Measurements from ENCODE around the gene TSACC. TPM values are rescaled to one million over a fixed set of nuclear protein-coding genes. Genes with fewer than 3 reads are reported as not detected.

The TSACC gene
- total RNA-seq, 1 experiment from 2014 or later = not detected

GRCh38 chr1:156293098-156293434, 45.3 kb upstream of the TSACC start:
- intact Hi-C loops (cut with micrococcal nuclease; ENCODE audit: unreplicated experiment) = no loop called here
- no TSS peak for BruUV-seq (replicated peaks)
- ChIA-PET CTCF (no interaction called here), POLR2A (ENCODE audit: low non-redundant PET) (no interaction called here)
- peaks cover 3% of the 10 kb centered on the region for H3K36me3 ChIP-seq (ENCODE audit: insufficient read depth, low read length, poor library complexity, severe bottlenecking)
- no peak for DNase-seq (ENCODE audit: low spot score)
- TF ChIP-seq, protein P1, sequence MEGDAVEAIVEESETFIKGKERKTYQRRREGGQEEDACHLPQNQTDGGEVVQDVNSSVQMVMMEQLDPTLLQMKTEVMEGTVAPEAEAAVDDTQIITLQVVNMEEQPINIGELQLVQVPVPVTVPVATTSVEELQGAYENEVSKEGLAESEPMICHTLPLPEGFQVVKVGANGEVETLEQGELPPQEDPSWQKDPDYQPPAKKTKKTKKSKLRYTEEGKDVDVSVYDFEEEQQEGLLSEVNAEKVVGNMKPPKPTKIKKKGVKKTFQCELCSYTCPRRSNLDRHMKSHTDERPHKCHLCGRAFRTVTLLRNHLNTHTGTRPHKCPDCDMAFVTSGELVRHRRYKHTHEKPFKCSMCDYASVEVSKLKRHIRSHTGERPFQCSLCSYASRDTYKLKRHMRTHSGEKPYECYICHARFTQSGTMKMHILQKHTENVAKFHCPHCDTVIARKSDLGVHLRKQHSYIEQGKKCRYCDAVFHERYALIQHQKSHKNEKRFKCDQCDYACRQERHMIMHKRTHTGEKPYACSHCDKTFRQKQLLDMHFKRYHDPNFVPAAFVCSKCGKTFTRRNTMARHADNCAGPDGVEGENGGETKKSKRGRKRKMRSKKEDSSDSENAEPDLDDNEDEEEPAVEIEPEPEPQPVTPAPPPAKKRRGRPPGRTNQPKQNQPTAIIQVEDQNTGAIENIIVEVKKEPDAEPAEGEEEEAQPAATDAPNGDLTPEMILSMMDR (conservative IDR thresholded peaks at IDR 0.05; ENCODE audit: low read depth, low read length) = no peak
- no peak for TF ChIP-seq EZH2 (IDR thresholded peaks at IDR 0.05; ENCODE audit: borderline replicate concordance, low read depth, low read length, poor library complexity, severe bottlenecking)
- no peaks in the 10 kb centered on the region for H3K9me3 ChIP-seq (ENCODE audit: low read depth, low read length, poor library complexity, severe bottlenecking)
- no peaks in the 10 kb centered on the region for H3K27me3 ChIP-seq (replicated peaks; ENCODE audit: insufficient read depth, low read depth, low read length, poor library complexity)
- peaks cover 6% of the 10 kb centered on the region for H3K4me1 ChIP-seq (ENCODE audit: insufficient read depth, low read length, poor library complexity, severe bottlenecking)
- H3K27ac ChIP-seq (ENCODE audit: low read depth, low read length, poor library complexity, severe bottlenecking) = no peak overlapping the region
- no peak overlapping the region for H3K4me3 ChIP-seq (ENCODE audit: low read depth, low read length, poor library complexity, severe bottlenecking)

DNA sequence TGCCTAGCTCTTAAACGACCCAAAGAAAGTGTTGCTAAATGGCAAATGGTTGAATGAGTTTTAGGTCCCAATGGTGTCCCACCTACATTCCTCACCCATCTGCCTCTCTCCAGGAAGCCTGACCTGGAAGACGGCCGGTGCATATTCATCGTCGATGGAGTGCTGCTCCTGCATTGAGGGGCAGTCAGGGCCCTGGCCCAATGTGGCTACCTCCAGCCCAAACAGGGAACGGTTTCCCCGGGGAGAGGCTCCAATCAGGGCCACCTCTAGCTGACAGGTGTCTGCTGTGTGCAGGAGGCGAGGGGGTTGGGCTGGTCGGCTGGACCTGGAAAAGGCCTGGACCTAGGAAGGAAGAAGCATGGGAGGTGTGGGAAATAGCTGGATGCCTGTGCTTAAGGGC, 44.4 kb upstream of the TSACC start:
- Histone ChIP-seq H3K36me3 (ENCODE audit: insufficient read depth, low read length, poor library complexity, severe bottlenecking) (peaks cover 3% of the 10 kb centered on the region), H3K4me1 (ENCODE audit: insufficient read depth, low read length, poor library complexity, severe bottlenecking) (peaks cover 6% of the 10 kb centered on the region), H3K4me3 (ENCODE audit: low read depth, low read length, poor library complexity, severe bottlenecking) (no peak overlapping the region), H3K27me3 (replicated peaks; ENCODE audit: insufficient read depth, low read depth, low read length, poor library complexity) (no peaks in the 10 kb centered on the region), H3K27ac (ENCODE audit: low read depth, low read length, poor library complexity, severe bottlenecking) (no peak overlapping the region), H3K9me3 (ENCODE audit: low read depth, low read length, poor library complexity, severe bottlenecking) (no peaks in the 10 kb centered on the region)
- TF ChIP-seq EZH2 (IDR thresholded peaks at IDR 0.05; ENCODE audit: borderline replicate concordance, low read depth, low read length, poor library complexity, severe bottlenecking) = no peak
- TF ChIP-seq, protein P1 (conservative IDR thresholded peaks at IDR 0.05; ENCODE audit: low read depth, low read length) = no peak
- POLR2A ChIA-PET (ENCODE audit: low non-redundant PET) = no interaction called here
- intact Hi-C loops (cut with micrococcal nuclease; ENCODE audit: unreplicated experiment) = no loop called here
- no peak for DNase-seq (ENCODE audit: low spot score)
- BruUV-seq (replicated peaks) = no TSS peak
- CTCF ChIA-PET = no interaction called here

DNA sequence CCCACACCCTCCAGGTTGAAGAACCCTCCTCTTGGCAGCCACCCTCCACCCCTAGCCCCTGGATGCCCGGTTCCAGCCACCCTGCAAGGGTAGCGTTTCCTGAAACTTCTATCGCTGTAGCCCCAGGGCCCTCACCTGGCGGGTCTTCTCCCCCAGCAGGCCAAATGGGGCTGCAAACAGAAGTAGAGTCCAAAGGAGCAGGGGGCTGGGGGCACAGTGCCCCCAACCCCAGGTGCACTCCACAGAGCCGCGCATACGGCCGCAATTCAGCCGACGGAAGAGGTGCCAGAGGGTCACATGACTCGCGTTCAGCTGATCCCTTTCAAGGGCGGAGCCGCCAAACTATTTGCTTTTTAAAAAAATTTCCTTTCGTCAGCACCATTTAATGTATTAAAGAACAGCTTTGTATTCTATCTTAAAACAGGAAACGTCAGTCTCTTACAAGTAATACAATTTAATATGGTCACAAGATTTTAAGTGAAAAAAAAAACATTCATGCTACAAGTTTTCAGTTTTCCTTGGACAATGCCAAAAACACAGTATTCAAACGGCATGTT, 42.9 kb upstream of the TSACC start, which contains the start of gene GLMP:
GLMP (minus strand) TSS at position 289 of the 557 bp plus-strand sequence; CDS start at position 255, 34 bp downstream.
- POLR2A ChIA-PET (ENCODE audit: low non-redundant PET) = no interaction called here
- TF ChIP-seq, protein P1 (conservative IDR thresholded peaks at IDR 0.05; ENCODE audit: low read depth, low read length) = no peak
- TF ChIP-seq EZH2 (IDR thresholded peaks at IDR 0.05; ENCODE audit: borderline replicate concordance, low read depth, low read length, poor library complexity, severe bottlenecking) = no peak
- intact Hi-C loops (cut with micrococcal nuclease; ENCODE audit: unreplicated experiment) = no loop called here

More for the DNA sequence above, 42.9 kb upstream of the TSACC start, which contains the start of gene GLMP:
- peaks cover 6% of the 10 kb centered on the region for H3K4me1 ChIP-seq (ENCODE audit: insufficient read depth, low read length, poor library complexity, severe bottlenecking)
- peak; percentile 68 for DNase-seq (ENCODE audit: low spot score)
- CTCF ChIA-PET = interaction anchor here (0.6 to 0.7 kb wide), 2 partner anchors 8 to 64 kb away, joined by 4 read pairs; no protein-coding TSS in a partner anchor
- H3K27ac ChIP-seq (ENCODE audit: low read depth, low read length, poor library complexity, severe bottlenecking) = peak within 1 kb of the TSS; percentile 56
- H3K4me3 ChIP-seq (ENCODE audit: low read depth, low read length, poor library complexity, severe bottlenecking) = peak within 1 kb of the TSS; percentile 59
- no TSS peak for BruUV-seq (replicated peaks)
- H3K36me3 ChIP-seq (ENCODE audit: insufficient read depth, low read length, poor library complexity, severe bottlenecking) = peaks cover 3% of the 10 kb centered on the region
- H3K9me3 ChIP-seq (ENCODE audit: low read depth, low read length, poor library complexity, severe bottlenecking) = no peaks in the 10 kb centered on the region
- no peaks in the 10 kb centered on the region for H3K27me3 ChIP-seq (replicated peaks; ENCODE audit: insufficient read depth, low read depth, low read length, poor library complexity)
